Measurements from ENCODE around the gene VEGFC.

The VEGFC gene

DNA sequence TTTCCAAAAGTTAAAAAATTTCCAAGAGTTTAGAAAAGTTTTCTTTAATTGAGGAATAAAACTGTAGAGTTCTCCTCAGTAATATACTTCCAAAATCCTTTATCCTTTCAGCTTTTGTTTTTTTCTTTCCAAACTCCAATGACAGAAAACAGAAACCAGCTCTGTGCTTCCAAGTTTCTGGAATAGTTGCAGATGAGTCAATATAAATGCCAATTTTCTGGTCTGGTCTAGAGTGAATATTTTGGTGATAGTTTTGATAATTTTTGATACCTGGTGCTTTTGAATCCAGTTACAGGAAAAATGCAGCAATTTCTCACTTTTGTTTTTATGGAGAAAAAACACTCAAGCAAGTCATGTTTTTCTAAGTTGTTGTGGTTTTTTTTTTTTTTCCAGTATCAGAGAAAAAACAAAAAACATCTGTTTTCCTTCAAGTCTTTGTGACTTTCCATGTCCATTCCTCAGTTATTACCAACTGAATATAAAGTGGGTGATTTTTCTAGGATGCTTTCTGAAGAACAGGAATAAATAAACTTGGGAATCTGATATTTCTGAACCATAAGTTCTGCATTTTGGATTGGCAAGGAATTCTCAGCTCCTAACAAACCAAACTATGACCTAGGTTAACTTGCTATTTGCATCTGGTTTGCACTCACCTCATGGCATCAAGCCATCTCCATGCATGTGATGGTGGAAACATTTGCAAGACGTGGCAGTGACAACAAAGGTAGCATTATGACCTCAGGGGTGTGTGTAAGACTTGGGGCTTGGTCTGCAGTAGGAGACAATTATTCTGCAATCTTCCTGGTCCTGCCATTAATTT lies 139.1 kb downstream of the VEGFC start:
- no peak overlapping the region for H2AK5ac ChIP-seq (ENCODE audit: low read length)
- no peak overlapping the region for H3K56ac ChIP-seq (ENCODE audit: low read length)
- H3K18ac ChIP-seq (ENCODE audit: low read length) = no peak overlapping the region
- no CpG with 5 or more reads among the region's 1 CpG for WGBS (ENCODE audit: extremely low coverage, insufficient coverage, low lambda C conversion rate)
- no peak overlapping the region for H4K5ac ChIP-seq (ENCODE audit: low read length)
- H2BK120ac ChIP-seq (ENCODE audit: low read depth, low read length) = no peak overlapping the region
- H3K23ac ChIP-seq (ENCODE audit: low read length) = no peak overlapping the region
- no peak overlapping the region for H3K9ac ChIP-seq (ENCODE audit: low read length)
- no peak overlapping the region for H3K4me2 ChIP-seq (ENCODE audit: low read length)
- no peaks in the 10 kb centered on the region for H3K36me3 ChIP-seq (ENCODE audit: control insufficient read depth, insufficient read depth, low read length)
- H2BK15ac ChIP-seq (replicated peaks; ENCODE audit: low read depth) = no peak overlapping the region
- H3K4me3 ChIP-seq (ENCODE audit: low read length) = no peak overlapping the region
- H3K27me3 ChIP-seq (ENCODE audit: insufficient read depth, low read length, poor library complexity) = no peaks in the 10 kb centered on the region
- no peak overlapping the region for H4K8ac ChIP-seq (ENCODE audit: low read depth, low read length)
- no peak overlapping the region for H3K27ac ChIP-seq (ENCODE audit: low read depth, low read length)
- no peaks in the 10 kb centered on the region for H3K79me2 ChIP-seq (ENCODE audit: control insufficient read depth, insufficient read depth, low read length)
- H3K79me1 ChIP-seq (ENCODE audit: low read length) = no peaks in the 10 kb centered on the region
- no peaks in the 10 kb centered on the region for H3K4me1 ChIP-seq (ENCODE audit: control insufficient read depth, low read depth, low read length)
- DNase-seq = no peak
- no peak overlapping the region for H2BK5ac ChIP-seq (ENCODE audit: low read length)
- H3K4ac ChIP-seq (ENCODE audit: low read depth, low read length) = no peak overlapping the region

DNA sequence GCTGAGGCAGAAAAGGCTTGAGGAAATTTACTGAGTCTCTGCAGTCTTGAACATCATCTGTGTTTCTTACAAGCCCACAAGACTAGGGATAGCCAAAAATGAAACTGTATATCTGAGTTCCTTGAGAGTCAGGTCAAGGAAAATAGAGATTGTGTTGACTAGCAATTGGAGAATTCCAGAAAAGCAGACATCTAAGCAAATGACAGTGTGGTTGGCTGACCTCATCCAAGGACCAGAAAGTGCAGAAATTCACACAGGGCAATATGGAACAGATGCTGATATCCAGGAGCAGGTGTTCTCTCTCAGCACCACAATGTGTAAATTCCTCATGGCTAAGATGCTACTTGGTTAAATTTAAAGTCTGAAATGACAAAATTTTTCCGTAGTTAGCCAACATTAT lies 146.4 kb downstream of the VEGFC start:
- Histone ChIP-seq H3K4me1 (ENCODE audit: control insufficient read depth, low read depth, low read length) (no peaks in the 10 kb centered on the region), H2BK5ac (ENCODE audit: low read length) (no peak overlapping the region), H3K79me2 (ENCODE audit: control insufficient read depth, insufficient read depth, low read length) (no peaks in the 10 kb centered on the region), H3K36me3 (ENCODE audit: control insufficient read depth, insufficient read depth, low read length) (no peaks in the 10 kb centered on the region), H3K27me3 (ENCODE audit: insufficient read depth, low read length, poor library complexity) (no peaks in the 10 kb centered on the region), H3K18ac (ENCODE audit: low read length) (no peak overlapping the region), H3K27ac (ENCODE audit: low read depth, low read length) (no peak overlapping the region), H4K8ac (ENCODE audit: low read depth, low read length) (no peak overlapping the region), H3K9ac (ENCODE audit: low read length) (no peak overlapping the region), H2BK15ac (replicated peaks; ENCODE audit: low read depth) (no peak overlapping the region), H3K56ac (ENCODE audit: low read length) (no peak overlapping the region), H3K4me3 (ENCODE audit: low read length) (no peak overlapping the region), H2BK120ac (ENCODE audit: low read depth, low read length) (no peak overlapping the region), H3K4me2 (ENCODE audit: low read length) (no peak overlapping the region), H3K4ac (ENCODE audit: low read depth, low read length) (no peak overlapping the region), H2AK5ac (ENCODE audit: low read length) (no peak overlapping the region), H3K79me1 (ENCODE audit: low read length) (no peaks in the 10 kb centered on the region), H4K5ac (ENCODE audit: low read length) (no peak overlapping the region), H3K23ac (ENCODE audit: low read length) (no peak overlapping the region)
- no CpG with 5 or more reads among the region's 1 CpG for WGBS (ENCODE audit: extremely low coverage, insufficient coverage, low lambda C conversion rate)
- no peak for DNase-seq

DNA sequence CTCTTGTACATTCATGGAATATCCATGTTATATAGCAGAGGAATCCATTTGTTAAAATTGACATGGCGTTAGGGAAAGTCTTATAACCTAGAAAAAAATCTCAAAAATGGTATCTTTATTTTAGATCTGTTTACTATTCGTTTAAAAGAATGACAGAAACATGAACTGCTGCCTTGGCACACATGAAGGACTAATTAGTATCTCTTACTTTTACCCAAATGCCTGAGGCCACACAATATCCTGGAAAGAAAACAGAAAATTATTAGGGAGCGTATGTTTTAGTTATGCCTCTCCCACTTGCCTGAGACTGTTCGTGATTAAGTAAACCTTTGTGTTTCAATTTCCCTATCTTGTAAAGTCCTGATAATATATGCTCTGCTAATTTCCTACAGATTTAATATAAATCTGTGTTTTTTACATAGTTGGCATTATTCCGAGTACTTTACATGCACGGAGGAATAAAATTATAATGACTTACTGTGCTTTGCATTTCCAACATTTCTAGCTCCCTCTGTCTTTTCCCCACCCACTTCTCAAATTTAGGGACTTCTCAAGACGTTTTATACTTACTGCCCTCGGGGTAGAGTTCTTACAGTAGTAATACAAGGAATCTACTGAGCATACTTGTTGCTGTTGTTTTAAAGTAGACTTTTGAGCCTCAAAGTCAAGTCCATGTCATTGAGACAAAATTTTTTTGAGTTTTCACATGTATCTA lies 147.3 kb downstream of the VEGFC start:
- WGBS (ENCODE audit: extremely low coverage, insufficient coverage, low lambda C conversion rate) = no CpG with 5 or more reads among the region's 8 CpGs
- no peak overlapping the region for H4K5ac ChIP-seq (ENCODE audit: low read length)
- H3K79me1 ChIP-seq (ENCODE audit: low read length) = no peaks in the 10 kb centered on the region
- no peak overlapping the region for H3K56ac ChIP-seq (ENCODE audit: low read length)
- no peak overlapping the region for H2BK15ac ChIP-seq (replicated peaks; ENCODE audit: low read depth)
- H3K79me2 ChIP-seq (ENCODE audit: control insufficient read depth, insufficient read depth, low read length) = no peaks in the 10 kb centered on the region
- H3K9ac ChIP-seq (ENCODE audit: low read length) = no peak overlapping the region
- H3K36me3 ChIP-seq (ENCODE audit: control insufficient read depth, insufficient read depth, low read length) = no peaks in the 10 kb centered on the region
- no peak overlapping the region for H2BK120ac ChIP-seq (ENCODE audit: low read depth, low read length)
- no peaks in the 10 kb centered on the region for H3K27me3 ChIP-seq (ENCODE audit: insufficient read depth, low read length, poor library complexity)
- DNase-seq = no peak
- no peak overlapping the region for H2AK5ac ChIP-seq (ENCODE audit: low read length)
- H3K4me3 ChIP-seq (ENCODE audit: low read length) = no peak overlapping the region
- H3K23ac ChIP-seq (ENCODE audit: low read length) = no peak overlapping the region
- H3K27ac ChIP-seq (ENCODE audit: low read depth, low read length) = no peak overlapping the region
- H4K8ac ChIP-seq (ENCODE audit: low read depth, low read length) = no peak overlapping the region
- no peak overlapping the region for H3K4me2 ChIP-seq (ENCODE audit: low read length)
- H2BK5ac ChIP-seq (ENCODE audit: low read length) = no peak overlapping the region
- H3K18ac ChIP-seq (ENCODE audit: low read length) = no peak overlapping the region
- no peaks in the 10 kb centered on the region for H3K4me1 ChIP-seq (ENCODE audit: control insufficient read depth, low read depth, low read length)
- no peak overlapping the region for H3K4ac ChIP-seq (ENCODE audit: low read depth, low read length)

DNA sequence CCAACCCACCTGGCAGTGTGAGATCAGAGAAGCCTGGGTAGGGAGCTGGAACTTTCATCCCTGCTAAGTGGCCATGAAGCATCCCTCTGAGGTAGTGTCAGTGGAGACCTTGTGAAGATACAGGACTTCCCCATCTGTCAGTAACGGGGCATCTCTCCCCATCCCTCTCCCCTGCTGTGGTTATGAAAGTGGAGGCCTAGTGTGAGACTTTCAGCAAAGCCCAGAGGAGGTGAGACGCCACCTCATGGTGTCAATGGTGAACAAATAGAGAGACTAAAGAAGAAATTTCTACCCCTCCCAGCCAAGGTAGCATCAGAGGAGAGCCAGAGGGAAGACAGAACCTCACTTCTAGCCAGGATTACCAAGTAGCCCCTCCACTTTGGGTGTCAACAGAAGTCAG lies 150.2 kb downstream of the VEGFC start:
- WGBS (ENCODE audit: extremely low coverage, insufficient coverage, low lambda C conversion rate) = no CpG with 5 or more reads among the region's 2 CpGs

GRCh38 chr4:176641237-176641636 lies 151.5 kb downstream of the VEGFC start:
- H3K27ac ChIP-seq (ENCODE audit: low read depth, low read length) = no peak overlapping the region
- no peaks in the 10 kb centered on the region for H3K36me3 ChIP-seq (ENCODE audit: control insufficient read depth, insufficient read depth, low read length)
- no peaks in the 10 kb centered on the region for H3K27me3 ChIP-seq (ENCODE audit: insufficient read depth, low read length, poor library complexity)
- no peaks in the 10 kb centered on the region for H3K4me1 ChIP-seq (ENCODE audit: control insufficient read depth, low read depth, low read length)
- H3K9ac ChIP-seq (ENCODE audit: low read length) = no peak overlapping the region
- no peak overlapping the region for H3K4ac ChIP-seq (ENCODE audit: low read depth, low read length)
- no peaks in the 10 kb centered on the region for H3K79me1 ChIP-seq (ENCODE audit: low read length)
- no peak overlapping the region for H3K18ac ChIP-seq (ENCODE audit: low read length)
- H2BK120ac ChIP-seq (ENCODE audit: low read depth, low read length) = no peak overlapping the region
- no peak overlapping the region for H4K5ac ChIP-seq (ENCODE audit: low read length)
- no CpG with 5 or more reads among the region's 3 CpGs for WGBS (ENCODE audit: extremely low coverage, insufficient coverage, low lambda C conversion rate)
- H4K8ac ChIP-seq (ENCODE audit: low read depth, low read length) = no peak overlapping the region
- H3K56ac ChIP-seq (ENCODE audit: low read length) = no peak overlapping the region
- H3K23ac ChIP-seq (ENCODE audit: low read length) = no peak overlapping the region
- H2AK5ac ChIP-seq (ENCODE audit: low read length) = no peak overlapping the region
- H2BK5ac ChIP-seq (ENCODE audit: low read length) = no peak overlapping the region
- DNase-seq = no peak
- H2BK15ac ChIP-seq (replicated peaks; ENCODE audit: low read depth) = no peak overlapping the region
- H3K79me2 ChIP-seq (ENCODE audit: control insufficient read depth, insufficient read depth, low read length) = no peaks in the 10 kb centered on the region
- H3K4me3 ChIP-seq (ENCODE audit: low read length) = no peak overlapping the region
- no peak overlapping the region for H3K4me2 ChIP-seq (ENCODE audit: low read length)

More for the DNA sequence above, 150.2 kb downstream of the VEGFC start:
- Histone ChIP-seq H2AK5ac (ENCODE audit: low read length) (no peak overlapping the region), H4K5ac (ENCODE audit: low read length) (no peak overlapping the region), H3K56ac (ENCODE audit: low read length) (no peak overlapping the region), H2BK15ac (replicated peaks; ENCODE audit: low read depth) (no peak overlapping the region), H3K36me3 (ENCODE audit: control insufficient read depth, insufficient read depth, low read length) (no peaks in the 10 kb centered on the region), H4K8ac (ENCODE audit: low read depth, low read length) (no peak overlapping the region), H3K79me1 (ENCODE audit: low read length) (no peaks in the 10 kb centered on the region), H3K27me3 (ENCODE audit: insufficient read depth, low read length, poor library complexity) (no peaks in the 10 kb centered on the region), H3K79me2 (ENCODE audit: control insufficient read depth, insufficient read depth, low read length) (no peaks in the 10 kb centered on the region), H2BK120ac (ENCODE audit: low read depth, low read length) (no peak overlapping the region), H3K23ac (ENCODE audit: low read length) (no peak overlapping the region), H3K27ac (ENCODE audit: low read depth, low read length) (no peak overlapping the region), H2BK5ac (ENCODE audit: low read length) (no peak overlapping the region), H3K18ac (ENCODE audit: low read length) (no peak overlapping the region), H3K4ac (ENCODE audit: low read depth, low read length) (no peak overlapping the region), H3K9ac (ENCODE audit: low read length) (no peak overlapping the region), H3K4me3 (ENCODE audit: low read length) (no peak overlapping the region), H3K4me1 (ENCODE audit: control insufficient read depth, low read depth, low read length) (no peaks in the 10 kb centered on the region), H3K4me2 (ENCODE audit: low read length) (no peak overlapping the region)
- DNase-seq = peak; percentile 68
